NCI-H146 treated with DMSO at 0.1 percent for 48 hours (cell line): ENCODE results near the gene PPP2R2B.
"Not testable (repeated sequence)": the region's sequence is repeated elsewhere in the genome, so short reads cannot be mapped to it uniquely, and the experiment has no call there.

Source experiments
- DNase-seq: peaks from one replicate; lab custom pipeline; 2025; ENCODE audit not compliant: unreplicated experiment; lab: John Stamatoyannopoulos, UW

PPP2R2B gene

GRCh38 chr5:146564007-146564762 is 314.4 kb downstream of the PPP2R2B start:
- no peak for DNase-seq

DNA sequence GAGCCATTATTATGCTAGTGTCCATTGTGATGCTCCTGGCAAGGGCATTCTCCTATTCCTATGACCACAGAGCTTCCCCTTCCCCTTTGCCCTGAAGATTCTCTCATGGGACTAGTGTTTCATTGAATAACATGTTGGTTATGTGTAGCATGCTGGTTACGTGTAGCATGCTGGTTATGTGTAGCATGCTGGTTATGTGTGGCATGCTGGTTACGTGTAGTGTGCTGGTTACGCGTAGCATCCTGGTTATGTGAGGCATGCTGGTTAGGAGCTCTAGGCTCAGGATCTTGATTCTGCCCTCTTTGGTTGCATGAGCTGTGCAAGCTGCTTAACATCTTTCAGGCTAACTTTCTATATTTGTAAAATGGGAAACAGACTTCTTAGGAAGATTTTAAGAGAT is 316.1 kb downstream of the PPP2R2B start:
- DNase-seq: no peak

DNA sequence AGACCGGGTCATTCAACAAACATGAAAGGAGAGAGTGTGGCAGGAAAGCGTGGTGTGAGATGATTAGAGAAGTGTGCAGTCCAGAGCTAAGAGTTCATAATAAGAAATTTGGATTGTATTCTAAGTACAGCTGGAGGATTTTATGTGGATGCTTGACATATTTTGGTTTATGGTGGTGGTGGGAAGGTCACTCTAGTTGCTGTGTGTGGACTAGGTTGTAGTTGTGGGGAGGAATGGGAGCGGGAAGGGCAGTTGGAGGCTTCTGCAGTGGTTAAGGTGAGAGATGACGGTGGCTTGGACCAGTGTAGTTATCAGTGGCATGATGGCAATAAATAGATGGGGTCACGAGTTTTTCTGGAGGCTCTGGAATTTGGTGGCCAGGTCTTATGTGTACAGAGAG is 316.8 kb downstream of the PPP2R2B start:
- no peak for DNase-seq

- no peak for DNase-seq
Observed at GRCh38 chr5:146560205-146560812, 318.2 kb downstream of the PPP2R2B start.

DNA sequence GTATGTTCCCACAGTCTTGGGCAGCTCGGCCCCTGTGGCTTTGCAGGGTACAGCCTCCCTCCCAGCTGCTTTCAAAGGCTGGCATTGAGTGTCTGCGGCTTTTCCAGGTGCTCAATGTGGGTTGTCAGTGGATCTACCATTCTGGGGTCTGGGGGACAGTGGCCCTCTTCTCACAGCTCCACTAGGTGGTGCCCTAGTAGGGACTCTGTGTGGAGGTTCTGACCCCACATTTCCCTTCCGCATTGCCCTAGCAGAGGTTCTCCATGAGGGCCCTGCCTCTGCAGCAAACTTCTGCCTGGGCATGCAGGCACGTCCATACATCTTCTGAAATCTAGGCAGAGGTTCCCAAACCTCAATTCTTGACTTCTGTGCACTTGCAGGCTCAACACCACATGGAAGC is 321.7 kb downstream of the PPP2R2B start:
- not testable (repeated sequence) for DNase-seq

- DNase-seq: no peak
Observed at GRCh38 chr5:146553446-146553845, 325.1 kb downstream of the PPP2R2B start.

DNA sequence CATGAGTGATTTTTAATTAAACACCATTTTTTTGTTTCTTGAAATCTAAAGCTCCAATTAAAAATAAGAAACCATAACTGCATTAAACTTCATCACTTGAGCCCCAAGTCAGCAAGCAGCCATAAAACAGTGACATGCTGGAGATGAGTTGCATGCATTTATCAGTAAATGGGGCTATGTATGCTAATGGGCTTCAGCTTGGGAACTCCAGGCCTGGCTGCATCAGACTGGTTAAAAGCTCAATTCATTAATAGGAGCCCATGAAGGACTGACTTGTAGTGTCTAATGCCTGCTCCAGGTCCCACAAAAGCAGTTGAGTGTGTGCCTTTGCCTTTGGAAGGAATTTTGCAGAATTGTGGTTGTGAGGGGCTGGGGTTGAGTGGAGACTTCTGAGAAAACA is 328.9 kb downstream of the PPP2R2B start:
- no peak for DNase-seq

DNA sequence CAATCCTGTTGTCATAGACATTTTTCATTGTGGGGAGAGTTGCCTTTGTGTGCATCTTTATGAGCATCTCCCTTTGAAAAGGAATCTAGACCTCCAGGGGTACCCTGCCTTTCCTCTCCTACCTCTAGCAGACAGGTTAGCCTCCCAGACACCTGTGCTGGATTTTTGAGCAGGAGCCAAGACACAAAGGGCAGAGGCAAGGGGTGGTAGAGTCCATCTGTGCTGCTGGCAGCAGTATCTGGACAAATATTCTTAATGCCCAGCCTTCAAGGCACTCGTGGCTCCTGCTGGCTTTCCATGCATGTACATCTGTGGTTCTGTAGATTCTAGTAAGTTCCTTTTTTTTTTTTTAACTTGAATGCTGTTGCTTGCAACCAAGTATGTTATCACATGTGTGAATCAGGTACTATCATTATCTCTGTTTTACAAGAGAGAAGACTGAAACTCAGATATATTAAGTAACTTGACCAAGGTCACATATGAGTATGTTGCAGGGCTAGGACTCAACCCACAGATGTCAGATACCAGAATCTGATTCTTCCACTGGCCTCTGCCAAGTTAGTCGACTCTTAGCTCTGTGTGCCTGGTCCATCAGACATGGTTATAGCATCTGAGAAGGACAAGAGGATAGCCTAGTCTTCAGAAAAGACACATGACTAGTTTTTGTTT is 329.6 kb downstream of the PPP2R2B start:
- no peak for DNase-seq

GRCh38 chr5:146544232-146544631 is 334.3 kb downstream of the PPP2R2B start:
- no peak for DNase-seq

GRCh38 chr5:146541958-146542849 is 336.4 kb downstream of the PPP2R2B start:
- peak; percentile 28 for DNase-seq

- DNase-seq: no peak
Observed at GRCh38 chr5:146540414-146540813, 338.1 kb downstream of the PPP2R2B start.

- no peak for DNase-seq
Observed at GRCh38 chr5:146539973-146540372, 338.6 kb downstream of the PPP2R2B start.

GRCh38 chr5:146538432-146538831 is 340.1 kb downstream of the PPP2R2B start:
- DNase-seq: no peak

GRCh38 chr5:146533882-146534281 is 344.7 kb downstream of the PPP2R2B start:
- no peak for DNase-seq

DNA sequence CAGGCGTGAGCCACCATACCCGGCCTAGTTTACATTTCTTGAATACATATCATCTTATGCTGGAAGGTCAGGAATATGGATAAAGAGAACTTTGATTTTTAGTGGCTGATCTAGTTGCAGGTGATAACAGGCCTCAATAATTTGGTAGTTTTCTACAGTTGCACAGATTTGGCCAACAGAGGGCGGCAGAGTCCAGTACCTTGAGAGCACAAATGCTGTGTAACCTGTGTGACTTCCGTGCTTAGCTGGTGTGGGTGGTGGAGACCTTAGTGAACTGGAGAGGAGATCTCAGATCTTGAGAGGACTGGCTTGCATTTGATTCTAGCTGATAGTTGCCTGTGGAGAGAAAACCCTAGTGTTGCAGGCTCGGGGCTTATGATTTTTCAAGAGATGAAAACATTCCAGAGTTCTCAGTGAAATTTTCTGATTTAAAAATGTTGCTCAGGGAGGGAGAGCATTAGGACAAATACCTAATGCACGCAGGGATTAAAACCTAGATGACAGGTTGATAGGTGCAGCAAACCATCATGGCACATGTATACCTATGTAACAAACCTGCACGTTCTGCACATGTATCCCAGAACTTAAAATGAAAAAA is 345.2 kb downstream of the PPP2R2B start:
- peak; percentile 42 for DNase-seq
